ENCODE results near the gene UST.
"Not testable (repeated sequence)": the region's sequence is repeated elsewhere in the genome, so short reads cannot be mapped to it uniquely, and the experiment has no call there.

Gene UST

GRCh38 chr6:149088361-149088760 is 341.5 kb downstream of the UST start:
- no peak for DNase-seq (ENCODE audit: low read depth)

DNA sequence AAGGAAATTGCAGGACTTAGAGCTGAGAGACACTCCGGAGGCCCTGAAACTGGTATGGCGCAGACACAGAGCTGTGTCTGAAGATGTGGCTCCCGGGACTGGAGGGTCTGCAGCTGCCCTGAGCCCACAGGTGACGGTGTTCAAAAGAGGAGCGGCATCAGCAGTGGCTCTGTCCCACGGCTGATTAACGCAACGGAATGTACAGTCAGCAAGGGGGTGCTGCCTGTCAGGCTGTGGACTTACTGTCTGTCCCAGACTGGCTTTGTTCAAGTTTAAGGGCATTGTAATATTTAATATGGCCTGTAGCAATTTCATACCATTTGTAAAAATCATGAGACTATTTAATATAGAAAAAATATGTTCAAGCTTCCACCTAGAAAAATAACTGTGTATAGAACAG is 342.7 kb downstream of the UST start:
- no peak for DNase-seq (ENCODE audit: low read depth)

GRCh38 chr6:149090937-149091336 is 344.1 kb downstream of the UST start:
- no peak for DNase-seq (ENCODE audit: low read depth)

DNA sequence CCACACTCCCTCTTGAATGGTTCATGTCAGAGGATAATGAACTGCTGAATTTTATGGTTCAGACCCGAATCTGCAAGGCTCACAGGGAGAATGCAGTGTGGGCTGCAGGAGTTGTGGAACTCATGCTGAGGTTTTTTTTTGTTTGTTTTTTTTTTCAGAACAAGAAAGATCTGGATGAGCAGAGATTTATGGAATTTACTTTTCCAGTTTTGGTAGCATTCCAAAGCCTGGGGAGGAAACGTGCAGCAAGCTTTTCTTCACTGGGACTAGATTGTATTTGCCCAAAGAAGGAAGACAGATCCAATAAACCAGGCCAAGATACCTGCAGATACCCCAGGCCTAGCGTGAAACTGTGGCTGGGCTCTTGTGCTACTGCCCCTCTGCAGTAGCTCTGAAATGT is 346.8 kb downstream of the UST start:
- no peak for DNase-seq (ENCODE audit: low read depth)

- no peak for DNase-seq (ENCODE audit: low read depth)
These were observed 347.3 kb downstream of the UST start for GRCh38 chr6:149094156-149094555.

GRCh38 chr6:149094934-149095351 is 348.1 kb downstream of the UST start:
- DNase-seq (ENCODE audit: low read depth), result no peak

DNA sequence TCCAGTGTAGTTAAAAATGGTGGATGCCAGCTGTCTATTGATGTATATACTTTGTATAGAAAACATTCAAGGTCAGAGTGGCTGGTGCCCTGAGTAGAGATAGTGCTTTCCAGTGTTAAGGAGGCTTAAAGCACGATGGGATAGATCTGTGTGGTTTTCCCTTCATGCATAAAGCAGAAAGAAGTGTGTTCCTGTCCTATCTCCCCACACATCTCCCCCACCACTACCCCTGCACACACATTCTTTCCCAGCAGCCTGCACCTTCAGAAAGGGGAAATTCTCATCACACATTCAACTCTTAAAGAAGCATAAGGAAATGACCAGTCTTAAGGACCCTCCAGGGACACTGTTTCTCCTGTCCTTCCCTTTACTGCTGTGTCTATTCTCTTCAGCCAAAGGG is 349.0 kb downstream of the UST start:
- DNase-seq (ENCODE audit: low read depth), result no peak

DNA sequence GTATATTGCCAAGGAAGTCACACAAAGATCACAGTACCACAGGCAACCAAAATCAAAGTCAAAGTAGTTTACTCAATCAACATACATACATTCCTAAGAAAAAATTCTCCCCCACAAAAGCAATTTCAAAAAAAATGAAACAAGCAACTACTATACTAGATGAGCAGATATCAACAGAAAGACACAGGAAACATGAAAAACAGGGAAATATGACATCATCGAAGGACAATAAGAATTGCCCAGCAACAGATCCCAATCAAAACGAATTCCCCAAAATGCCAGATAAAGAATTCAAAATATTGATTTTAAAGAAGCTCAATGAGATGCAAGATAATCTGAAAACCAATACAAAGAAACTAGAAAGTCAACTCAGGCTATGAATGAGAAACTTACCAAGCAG is 351.0 kb downstream of the UST start:
- DNase-seq (ENCODE audit: low read depth), result no peak

GRCh38 chr6:149098700-149099276 is 352.0 kb downstream of the UST start:
- no peak for DNase-seq (ENCODE audit: low read depth)

GRCh38 chr6:149102324-149102723 is 355.5 kb downstream of the UST start:
- DNase-seq (ENCODE audit: low read depth), result no peak

- DNase-seq (ENCODE audit: low read depth), result not testable (repeated sequence)
These were observed 357.1 kb downstream of the UST start for GRCh38 chr6:149103950-149104349.

GRCh38 chr6:149107520-149107919 is 360.7 kb downstream of the UST start:
- DNase-seq (ENCODE audit: low read depth), result no peak

DNA sequence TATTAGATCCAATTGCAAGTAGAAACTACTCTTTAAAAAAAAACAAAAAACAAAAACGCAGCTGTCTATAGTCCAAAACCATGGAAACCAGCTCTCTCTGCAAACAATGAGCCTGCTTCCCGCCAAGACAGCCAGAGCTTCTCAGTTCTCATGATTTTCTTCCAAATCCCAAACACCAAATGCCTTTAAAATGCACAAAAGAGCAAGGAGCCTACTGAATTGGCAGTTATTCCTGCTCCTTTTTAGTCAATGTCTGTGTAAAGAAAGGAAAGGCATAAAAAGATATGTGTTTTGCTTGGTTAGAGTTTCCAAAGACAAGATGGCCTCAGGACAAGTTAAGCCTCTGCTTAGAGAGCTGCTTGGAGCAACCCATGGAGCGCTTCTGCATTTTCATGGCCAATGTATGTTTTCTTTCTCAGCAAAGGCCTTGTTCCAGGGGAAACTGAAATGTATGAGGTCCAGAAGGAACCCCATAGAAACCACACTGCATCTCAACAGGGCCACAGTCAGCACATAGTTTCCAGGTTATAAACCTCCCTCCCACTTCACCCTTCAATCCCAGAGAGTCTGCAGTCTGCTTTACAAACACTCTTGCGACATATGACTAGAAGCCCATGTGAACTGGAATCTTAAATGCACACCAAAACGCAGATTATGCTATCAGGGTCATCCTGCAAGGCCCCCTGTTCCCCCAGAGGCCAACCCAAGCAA is 361.4 kb downstream of the UST start:
- DNase-seq (ENCODE audit: low read depth), result no peak

DNA sequence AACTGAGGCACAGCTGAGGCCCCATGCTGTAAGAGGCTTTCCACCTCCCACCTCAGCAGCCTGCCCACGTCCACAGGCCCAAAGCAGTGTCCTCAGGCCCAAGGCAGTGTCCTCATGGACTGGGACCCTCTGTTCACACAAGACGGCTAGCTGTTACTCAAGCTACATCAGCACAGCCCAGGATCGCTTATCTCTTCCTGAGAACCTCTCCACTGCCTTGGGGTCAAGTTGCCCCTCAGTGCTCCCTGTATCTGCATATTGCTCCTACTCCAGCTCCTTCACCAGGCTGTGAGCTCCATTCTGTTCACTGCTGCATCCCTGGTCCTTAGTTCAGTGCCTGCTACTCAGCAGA is 361.9 kb downstream of the UST start:
- DNase-seq (ENCODE audit: low read depth), result no peak

DNA sequence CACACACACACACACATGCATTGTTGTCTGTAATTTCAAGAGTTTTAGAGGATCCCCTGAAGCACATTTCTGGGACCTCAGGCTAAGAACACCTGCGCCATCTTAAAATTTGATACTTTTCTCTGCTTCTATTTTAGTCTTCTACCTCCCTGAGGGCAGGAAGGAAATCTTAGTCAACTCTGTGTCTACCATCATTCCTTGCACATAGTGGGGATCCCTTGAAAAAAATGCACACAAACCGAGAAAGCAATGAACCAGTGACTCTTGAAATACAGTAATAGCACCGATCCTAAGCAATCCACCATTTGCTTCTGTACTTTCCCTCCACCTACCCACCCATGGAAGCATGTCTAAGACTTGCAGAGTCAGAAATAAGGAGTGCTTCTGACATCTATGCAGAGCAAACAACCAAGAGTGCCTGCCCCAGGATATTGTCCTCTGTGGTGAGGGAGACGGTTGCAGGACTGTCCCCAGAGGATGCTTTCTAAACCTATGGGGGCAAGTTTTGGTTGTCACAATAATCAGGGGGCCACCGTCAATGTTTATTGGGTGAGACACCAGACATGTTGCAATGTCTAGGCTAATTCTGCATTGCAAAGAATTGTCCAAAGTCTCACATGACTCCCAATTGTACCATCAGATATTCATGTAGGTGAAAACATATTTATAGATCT is 362.7 kb downstream of the UST start:
- no peak for DNase-seq (ENCODE audit: low read depth)

DNA sequence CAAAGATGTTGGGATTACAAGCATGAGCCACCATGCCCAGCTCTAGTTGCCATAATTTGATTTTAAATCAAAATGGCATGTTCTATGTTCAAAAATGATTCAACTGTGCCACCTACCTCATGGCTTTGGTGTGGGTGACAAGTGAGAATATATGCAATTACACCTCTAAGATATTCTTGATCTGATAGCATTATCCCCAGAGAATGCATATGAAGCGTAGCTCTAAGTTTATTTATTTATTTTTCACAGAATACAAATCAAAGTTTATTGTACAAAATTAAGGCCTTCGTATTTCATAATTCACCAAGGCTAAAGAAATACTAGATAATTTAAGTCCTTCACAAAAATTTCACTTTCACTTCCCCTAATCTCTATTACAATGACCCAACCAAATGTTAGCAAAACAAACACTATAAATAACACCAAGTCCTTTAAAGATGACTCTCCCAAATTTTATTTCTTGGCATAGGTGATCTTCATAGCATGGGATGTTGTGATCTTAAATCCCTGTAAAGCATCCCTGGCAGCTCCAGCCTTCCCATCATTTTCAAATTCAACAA is 364.8 kb downstream of the UST start:
- DNase-seq (ENCODE audit: low read depth), result no peak

DNA sequence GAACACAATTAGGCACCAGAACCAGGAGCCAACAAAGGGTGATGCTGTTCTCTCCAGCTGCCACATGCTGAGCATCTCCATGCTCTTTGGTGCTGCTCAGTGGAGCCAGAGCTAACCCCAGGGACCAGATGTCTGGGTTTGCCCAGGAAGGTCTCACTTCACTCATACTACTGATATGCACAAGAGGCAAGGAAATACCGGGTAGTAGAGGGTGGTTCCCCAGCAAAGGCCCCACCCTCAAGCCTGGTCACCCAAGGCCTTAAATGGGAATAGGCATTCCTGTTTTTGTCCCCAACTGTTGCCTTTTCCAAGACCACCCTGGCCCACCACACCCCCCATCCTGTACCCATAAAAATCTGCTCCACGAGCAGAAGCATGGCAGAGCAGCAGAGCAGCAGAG is 366.1 kb downstream of the UST start:
- no peak for DNase-seq (ENCODE audit: low read depth)

DNA sequence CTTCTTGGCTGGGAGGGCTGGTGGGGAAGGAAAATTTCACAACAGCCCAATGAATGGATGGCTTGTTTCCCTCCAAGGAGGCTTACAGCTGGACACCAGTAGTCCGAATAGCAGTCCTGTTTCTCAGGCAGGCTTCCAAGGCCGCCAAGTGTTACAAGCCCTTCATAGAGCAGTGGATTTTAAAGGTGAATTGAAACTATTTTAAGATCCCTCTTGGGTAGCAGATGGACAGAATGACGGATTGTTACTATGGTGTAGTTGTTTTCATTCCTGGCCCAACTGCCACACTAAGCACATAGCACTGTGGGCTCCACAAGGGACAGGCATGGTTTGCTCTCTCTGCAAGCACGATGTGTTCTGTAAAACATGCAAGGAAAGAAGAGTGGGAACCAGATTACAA is 367.3 kb downstream of the UST start:
- DNase-seq (ENCODE audit: low read depth), result no peak

GRCh38 chr6:149118737-149119653 is 372.2 kb downstream of the UST start:
- no peak for DNase-seq (ENCODE audit: low read depth)

DNA sequence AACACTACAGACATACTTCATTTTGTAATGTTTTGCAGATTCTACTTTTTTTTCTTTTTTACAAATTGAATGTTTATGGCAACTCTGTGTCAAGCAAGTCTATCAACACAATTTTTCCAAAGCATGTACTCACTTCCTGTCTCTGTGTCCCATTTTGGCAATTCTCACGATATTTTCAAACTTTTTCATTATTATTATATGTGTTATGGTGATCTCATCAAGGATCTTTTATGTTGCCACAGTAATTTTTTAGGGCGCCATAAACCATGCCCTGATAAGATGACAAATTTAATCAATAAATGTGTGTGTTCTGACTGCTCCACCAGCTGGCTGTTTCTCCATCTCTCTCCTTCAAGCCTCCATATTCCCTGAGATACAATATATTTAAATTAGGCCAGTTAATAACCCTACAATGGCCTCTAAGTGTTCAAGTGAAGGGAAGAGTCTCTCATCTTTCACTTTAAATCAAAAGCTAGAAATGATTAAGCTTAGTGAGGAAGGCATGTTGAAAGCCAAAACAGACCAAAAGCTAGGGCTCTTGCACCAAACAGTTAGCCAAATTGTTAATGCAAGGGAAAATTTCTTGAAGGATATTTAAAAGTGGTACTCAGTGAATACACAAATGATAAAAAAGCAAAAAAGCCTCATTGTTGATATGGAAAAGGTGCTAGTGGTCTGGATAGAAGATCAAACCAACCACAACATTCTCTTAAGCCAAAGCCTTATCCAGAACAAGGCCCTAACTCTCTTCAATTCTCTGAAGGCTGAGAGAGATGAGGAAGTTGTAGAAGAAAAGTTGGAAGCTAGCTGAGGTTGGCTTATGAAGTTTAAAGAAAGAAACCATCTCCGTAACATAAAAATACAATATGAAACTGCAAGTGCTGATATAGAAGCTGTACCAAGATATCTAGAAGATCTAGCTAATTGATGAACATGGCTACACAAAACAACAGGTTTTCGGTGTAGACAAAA is 376.3 kb downstream of the UST start:
- no peak for DNase-seq (ENCODE audit: low read depth)

DNA sequence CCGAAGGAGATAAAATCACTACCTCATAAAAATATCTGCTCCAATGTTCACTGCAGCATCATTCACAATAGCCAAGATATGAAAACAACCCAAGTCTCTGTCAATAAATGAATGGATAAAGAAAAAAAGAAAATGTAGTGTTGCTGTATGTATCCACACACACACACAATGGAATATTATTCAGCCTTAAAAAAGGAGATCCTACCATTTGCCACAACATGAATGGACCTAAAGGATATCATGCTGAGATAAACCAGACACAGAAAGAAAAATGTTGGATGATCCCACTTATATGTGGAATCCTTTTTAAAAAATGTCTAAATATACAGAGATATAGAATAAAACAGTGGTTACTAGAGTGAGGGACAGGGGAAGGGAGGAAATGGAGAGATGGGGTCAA is 378.5 kb downstream of the UST start:
- DNase-seq (ENCODE audit: low read depth), result no peak

Measured in T-helper 22 cell (primary cell).